Upper lobe of left lung (tissue), 4 donors: ENCODE data around the gene HMGN1.

Experiments used
- POLR2A ChIP-seq, 4 donors: fragments of 450-650 bp; IDR thresholded peaks; one replicate each; pipeline ENCODE4 v1.5.1; 2016 to 2017; ENCODE audit warnings: antibody characterized with exemption in 4 of 4, mild to moderate bottlenecking in 2 of 4
- POLR2AphosphoS5 ChIP-seq, 2 donors: sonication (generic); formaldehyde crosslinking; IDR thresholded peaks; one replicate each; pipeline ENCODE4 v1.5.1; 2017; ENCODE audit warnings: antibody characterized with exemption in 2 of 2
- TF ChIP-seq, protein P1 (sequence below), 6 experiments: fragments of 450-650 bp in 4 of 6; fragments of 200-600 bp in 2 of 6; sonication (generic) in 2 of 6; IDR thresholded peaks; one replicate each; pipeline ENCODE4 v1.5.1; 2016 to 2019; ENCODE audit warnings: antibody characterized with exemption in 6 of 6

GRCh38 chr21:39347537-39347936, 1.4 kb downstream of the HMGN1 start:
- TF ChIP-seq, protein P1, sequence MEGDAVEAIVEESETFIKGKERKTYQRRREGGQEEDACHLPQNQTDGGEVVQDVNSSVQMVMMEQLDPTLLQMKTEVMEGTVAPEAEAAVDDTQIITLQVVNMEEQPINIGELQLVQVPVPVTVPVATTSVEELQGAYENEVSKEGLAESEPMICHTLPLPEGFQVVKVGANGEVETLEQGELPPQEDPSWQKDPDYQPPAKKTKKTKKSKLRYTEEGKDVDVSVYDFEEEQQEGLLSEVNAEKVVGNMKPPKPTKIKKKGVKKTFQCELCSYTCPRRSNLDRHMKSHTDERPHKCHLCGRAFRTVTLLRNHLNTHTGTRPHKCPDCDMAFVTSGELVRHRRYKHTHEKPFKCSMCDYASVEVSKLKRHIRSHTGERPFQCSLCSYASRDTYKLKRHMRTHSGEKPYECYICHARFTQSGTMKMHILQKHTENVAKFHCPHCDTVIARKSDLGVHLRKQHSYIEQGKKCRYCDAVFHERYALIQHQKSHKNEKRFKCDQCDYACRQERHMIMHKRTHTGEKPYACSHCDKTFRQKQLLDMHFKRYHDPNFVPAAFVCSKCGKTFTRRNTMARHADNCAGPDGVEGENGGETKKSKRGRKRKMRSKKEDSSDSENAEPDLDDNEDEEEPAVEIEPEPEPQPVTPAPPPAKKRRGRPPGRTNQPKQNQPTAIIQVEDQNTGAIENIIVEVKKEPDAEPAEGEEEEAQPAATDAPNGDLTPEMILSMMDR (IDR thresholded peaks at IDR 0.05): no peak
- TF ChIP-seq POLR2AphosphoS5 (IDR thresholded peaks at IDR 0.05): no peak
- TF ChIP-seq POLR2A (IDR thresholded peaks at IDR 0.05): no peak
